ENCODE results near the gene CBFB.

GRCh38 chr16:67021321-67021720 lies 7.6 kb upstream of the CBFB start:
- no peak for TF ChIP-seq EZH2 (IDR thresholded peaks at IDR 0.05; ENCODE audit: borderline replicate concordance, low read depth, low read length, severe bottlenecking)
- TF ChIP-seq CTCF (IDR thresholded peaks at IDR 0.05; ENCODE audit: borderline replicate concordance, extremely low read depth, low read length, poor library complexity, severe bottlenecking): no peak
